ENCODE measurements around the gene CFAP69. TPM values are rescaled to one million over a fixed set of nuclear protein-coding genes. Genes with fewer than 3 reads are reported as not detected.
"Not testable (repeated sequence)": the region's sequence is repeated elsewhere in the genome, so short reads cannot be mapped to it uniquely, and the experiment has no call there.

Gene CFAP69
- total and polyA plus RNA-seq, 4 donors: 1.8 to 60.0 (median 9.0) TPM

DNA sequence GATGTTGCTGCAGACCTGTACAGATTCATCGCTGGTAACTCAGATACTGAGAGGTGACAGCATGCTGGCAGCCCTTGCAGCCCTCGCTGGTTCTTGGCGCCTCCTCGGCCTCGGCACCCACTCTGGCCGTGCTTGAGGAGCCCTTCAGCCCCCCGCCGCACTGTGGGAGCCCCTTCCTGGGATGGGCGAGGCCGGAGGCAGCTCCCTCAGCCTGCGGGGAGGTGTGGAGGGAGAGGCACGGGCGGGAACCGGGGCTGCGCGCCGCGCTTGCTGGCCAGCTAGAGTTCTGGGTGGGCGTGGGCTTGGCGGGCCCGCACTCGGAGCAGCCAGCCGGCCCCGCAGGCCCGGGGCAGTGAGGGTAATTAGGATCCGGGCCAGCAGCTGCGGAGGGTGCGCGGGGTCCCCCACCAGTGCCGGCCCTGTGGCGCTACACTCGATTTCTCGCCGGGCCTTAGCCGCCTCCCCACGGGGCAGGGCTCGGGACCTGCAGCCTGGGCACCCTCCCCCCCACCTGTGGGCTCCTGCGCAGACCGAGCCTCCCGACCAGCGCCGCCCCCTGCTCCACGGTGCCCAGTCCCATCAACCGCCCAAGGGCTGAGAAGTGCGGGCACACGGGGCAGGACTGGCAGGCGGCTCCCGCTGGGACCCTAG, 89.3 kb downstream of the CFAP69 start:
- peaks cover 0 to 2% (median 0%) of the 10 kb centered on the region in 4 donors for H3K9me3 ChIP-seq (ENCODE audit: control insufficient read depth in 4 of 4, insufficient read depth in 3 of 4, low read length in 3 of 4)
- H3K4me3 ChIP-seq: no peak overlapping the region
- no peak overlapping the region for H3K27ac ChIP-seq (ENCODE audit: low read depth in 1 of 2, low read length in 1 of 2)
- no peaks in the 10 kb centered on the region for H3K4me1 ChIP-seq (ENCODE audit: control insufficient read depth in 5 of 5, insufficient read depth in 5 of 5, low read length in 5 of 5)
- 91 to 92% methylated on average over 41 to 48 of the region's 48 CpGs for WGBS, 2 donors
- ATAC-seq (ENCODE audit: insufficient read depth, low FRiP score): no peak
- H3K9ac ChIP-seq (ENCODE audit: insufficient read depth in 1 of 2, low read length in 2 of 2): no peak overlapping the region
- no peaks in the 10 kb centered on the region for H3K36me3 ChIP-seq (ENCODE audit: control insufficient read depth in 4 of 4, insufficient read depth in 4 of 4, low read length in 4 of 4)
- TF ChIP-seq, protein P1, sequence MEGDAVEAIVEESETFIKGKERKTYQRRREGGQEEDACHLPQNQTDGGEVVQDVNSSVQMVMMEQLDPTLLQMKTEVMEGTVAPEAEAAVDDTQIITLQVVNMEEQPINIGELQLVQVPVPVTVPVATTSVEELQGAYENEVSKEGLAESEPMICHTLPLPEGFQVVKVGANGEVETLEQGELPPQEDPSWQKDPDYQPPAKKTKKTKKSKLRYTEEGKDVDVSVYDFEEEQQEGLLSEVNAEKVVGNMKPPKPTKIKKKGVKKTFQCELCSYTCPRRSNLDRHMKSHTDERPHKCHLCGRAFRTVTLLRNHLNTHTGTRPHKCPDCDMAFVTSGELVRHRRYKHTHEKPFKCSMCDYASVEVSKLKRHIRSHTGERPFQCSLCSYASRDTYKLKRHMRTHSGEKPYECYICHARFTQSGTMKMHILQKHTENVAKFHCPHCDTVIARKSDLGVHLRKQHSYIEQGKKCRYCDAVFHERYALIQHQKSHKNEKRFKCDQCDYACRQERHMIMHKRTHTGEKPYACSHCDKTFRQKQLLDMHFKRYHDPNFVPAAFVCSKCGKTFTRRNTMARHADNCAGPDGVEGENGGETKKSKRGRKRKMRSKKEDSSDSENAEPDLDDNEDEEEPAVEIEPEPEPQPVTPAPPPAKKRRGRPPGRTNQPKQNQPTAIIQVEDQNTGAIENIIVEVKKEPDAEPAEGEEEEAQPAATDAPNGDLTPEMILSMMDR (IDR thresholded peaks at IDR 0.05; ENCODE audit: control extremely low read depth, extremely low read depth): no peak
- H3K27me3 ChIP-seq (ENCODE audit: control insufficient read depth in 3 of 3, insufficient read depth in 3 of 3, low read length in 2 of 3): no peaks in the 10 kb centered on the region
- DNase-seq: no peak

DNA sequence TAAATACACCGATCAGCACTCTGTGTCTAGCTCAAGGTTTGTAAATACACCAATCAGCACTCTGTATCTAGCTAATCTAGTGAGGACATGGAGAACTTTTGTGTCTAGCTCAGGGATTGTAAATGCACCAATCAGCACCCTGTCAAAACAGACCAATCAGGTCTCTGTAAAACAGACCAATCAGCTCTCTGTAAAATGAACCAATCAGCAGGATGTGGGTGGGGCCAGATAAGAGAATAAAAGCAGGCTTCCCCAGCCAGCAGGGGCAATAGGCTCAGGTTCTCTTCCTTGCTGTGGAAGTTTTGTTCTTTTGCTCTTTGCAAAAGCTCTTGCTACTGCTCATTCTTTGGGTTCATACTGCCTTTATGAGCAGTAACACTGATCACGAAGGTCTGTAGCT, 90.0 kb downstream of the CFAP69 start:
- not testable (repeated sequence) for H3K27ac ChIP-seq (ENCODE audit: low read depth in 1 of 2, low read length in 1 of 2); H3K9ac ChIP-seq (ENCODE audit: insufficient read depth in 1 of 2, low read length in 2 of 2); H3K9me3 ChIP-seq (ENCODE audit: control insufficient read depth in 4 of 4, insufficient read depth in 3 of 4, low read length in 3 of 4); DNase-seq; H3K4me1 ChIP-seq (ENCODE audit: control insufficient read depth in 5 of 5, insufficient read depth in 5 of 5, low read length in 5 of 5); H3K4me3 ChIP-seq; H3K27me3 ChIP-seq (ENCODE audit: control insufficient read depth in 3 of 3, insufficient read depth in 3 of 3, low read length in 2 of 3); ATAC-seq (ENCODE audit: insufficient read depth, low FRiP score); H3K36me3 ChIP-seq (ENCODE audit: control insufficient read depth in 4 of 4, insufficient read depth in 4 of 4, low read length in 4 of 4)
- WGBS, 2 donors: 86 to 92% methylated on average over 2 of the region's 2 CpGs

DNA sequence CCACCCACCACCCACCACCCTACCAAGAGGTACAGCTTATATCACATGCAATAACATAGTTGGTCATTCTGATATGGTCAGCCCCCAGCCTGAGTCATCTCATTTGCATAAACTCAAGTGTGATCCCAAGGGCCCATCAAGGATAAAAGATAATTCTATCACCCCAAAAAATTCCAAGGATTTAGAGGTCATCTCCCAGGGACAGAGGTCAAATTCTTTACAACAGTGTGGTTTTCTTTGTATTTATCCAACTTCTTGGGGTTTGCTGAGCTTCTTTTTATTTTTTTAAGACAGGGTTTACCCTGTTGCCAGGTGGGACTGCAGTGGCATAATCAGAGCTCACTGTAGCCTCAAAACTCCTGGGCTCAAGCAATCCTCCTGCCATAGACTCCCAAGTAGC, 92.1 kb downstream of the CFAP69 start:
- Histone ChIP-seq H3K36me3 (ENCODE audit: control insufficient read depth in 4 of 4, insufficient read depth in 4 of 4, low read length in 4 of 4) (no peaks in the 10 kb centered on the region), H3K27me3 (ENCODE audit: control insufficient read depth in 3 of 3, insufficient read depth in 3 of 3, low read length in 2 of 3) (no peaks in the 10 kb centered on the region), H3K9ac (ENCODE audit: insufficient read depth in 1 of 2, low read length in 2 of 2) (no peak overlapping the region), H3K27ac (ENCODE audit: low read depth in 1 of 2, low read length in 1 of 2) (no peak overlapping the region), H3K4me3 (no peak overlapping the region), H3K4me1 (ENCODE audit: control insufficient read depth in 5 of 5, insufficient read depth in 5 of 5, low read length in 5 of 5) (no peaks in the 10 kb centered on the region), H3K9me3 (ENCODE audit: control insufficient read depth in 4 of 4, insufficient read depth in 3 of 4, low read length in 3 of 4) (peaks cover 0 to 2% (median 0%) of the 10 kb centered on the region in 4 donors)
- no peak for DNase-seq
- ATAC-seq (ENCODE audit: insufficient read depth, low FRiP score): no peak
- TF ChIP-seq, protein P1 (IDR thresholded peaks at IDR 0.05; ENCODE audit: control extremely low read depth, extremely low read depth): no peak

DNA sequence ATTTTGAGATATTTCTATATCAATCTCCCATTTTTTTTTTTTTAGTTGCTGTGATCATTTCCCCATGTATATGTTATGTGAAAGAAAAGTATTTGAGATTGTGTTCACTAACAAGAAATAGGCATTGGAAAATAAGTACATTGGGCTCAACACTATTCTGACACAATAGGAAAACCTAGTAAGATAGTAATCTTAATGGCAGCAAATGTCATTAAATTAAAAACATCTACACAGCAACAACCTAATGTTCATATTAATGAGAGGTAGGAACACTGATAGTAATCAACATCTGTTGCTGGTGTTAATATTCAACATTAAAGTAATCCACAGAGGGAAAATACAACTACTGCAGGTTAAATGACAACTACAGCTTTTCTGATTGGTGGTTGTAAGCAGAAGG, 100.0 kb downstream of the CFAP69 start:
- Histone ChIP-seq H3K27me3 (ENCODE audit: control insufficient read depth in 3 of 3, insufficient read depth in 3 of 3, low read length in 2 of 3) (peaks cover 0 to 3% (median 0%) of the 10 kb centered on the region in 3 donors), H3K36me3 (ENCODE audit: control insufficient read depth in 4 of 4, insufficient read depth in 4 of 4, low read length in 4 of 4) (peaks cover 0 to 3% (median 0%) of the 10 kb centered on the region in 4 donors), H3K4me3 (no peak overlapping the region), H3K9ac (ENCODE audit: insufficient read depth in 1 of 2, low read length in 2 of 2) (peak overlapping the region in 1 of 2 donors; percentile 95), H3K9me3 (ENCODE audit: control insufficient read depth in 4 of 4, insufficient read depth in 3 of 4, low read length in 3 of 4) (no peaks in the 10 kb centered on the region), H3K4me1 (ENCODE audit: control insufficient read depth in 5 of 5, insufficient read depth in 5 of 5, low read length in 5 of 5) (peaks cover 0 to 14% (median 5%) of the 10 kb centered on the region in 5 donors), H3K27ac (ENCODE audit: low read depth in 1 of 2, low read length in 1 of 2) (peak overlapping the region in 1 of 2 donors; percentile 81)
- TF ChIP-seq, protein P1 (IDR thresholded peaks at IDR 0.05; ENCODE audit: control extremely low read depth, extremely low read depth): no peak
- DNase-seq (no peak), ATAC-seq (ENCODE audit: insufficient read depth, low FRiP score) (no peak)

Measured in lung (tissue), 12 donors.